ENCODE results near the gene DHRSX. TPM values are rescaled to one million over a fixed set of nuclear protein-coding genes. Genes with fewer than 3 reads are reported as not detected.

DHRSX gene
- total RNA-seq, 2 donors from 2014 or later = 36.5 to 45.4 TPM

- H3K36me3 ChIP-seq (ENCODE audit: control insufficient read depth, insufficient read depth, low read length) = peaks cover 14% of the 10 kb centered on the region
- no peaks in the 10 kb centered on the region for H3K9me3 ChIP-seq (ENCODE audit: control insufficient read depth, low read length)
- TF ChIP-seq CTCF (conservative IDR thresholded peaks at IDR 0.05) = no peak
- H3K4me1 ChIP-seq (ENCODE audit: control insufficient read depth, insufficient read depth, low read length) = no peaks in the 10 kb centered on the region
- 95 to 96% methylated on average over 16 to 17 of the region's 17 CpGs for WGBS, 2 experiments (ENCODE audit: insufficient coverage in 1 of 2, insufficient read length in 1 of 2)
- no peak overlapping the region for H3K9ac ChIP-seq (ENCODE audit: extremely low read depth, low read length, poor library complexity, severe bottlenecking)
- no peaks in the 10 kb centered on the region for H3K27me3 Mint-ChIP-seq (ENCODE audit: insufficient read depth)
- H3K27me3 ChIP-seq (ENCODE audit: control insufficient read depth, insufficient read depth, low read length, poor library complexity, severe bottlenecking) = no peaks in the 10 kb centered on the region
- no peak overlapping the region for H3K27ac ChIP-seq (ENCODE audit: low read depth, low read length)
- no peaks in the 10 kb centered on the region for H3K9me3 Mint-ChIP-seq
- H3K4me1 Mint-ChIP-seq = peaks cover 1% of the 10 kb centered on the region
- peak; percentile 47 for DNase-seq
- no peak overlapping the region for H3K27ac Mint-ChIP-seq
- H3K4me3 Mint-ChIP-seq = no peak overlapping the region
- H3K4me3 ChIP-seq (ENCODE audit: low read length) = no peak overlapping the region
- peaks cover 16% of the 10 kb centered on the region for H3K36me3 Mint-ChIP-seq (ENCODE audit: low read depth)
Measured at GRCh38 chrX:2264179-2265030, 236.4 kb downstream of the DHRSX start.

- WGBS, 2 experiments (ENCODE audit: insufficient coverage in 1 of 2, insufficient read length in 1 of 2) = 91 to 93% methylated on average over 3 to 10 of the region's 10 CpGs
- Histone ChIP-seq H3K4me1 (ENCODE audit: control insufficient read depth, insufficient read depth, low read length) (no peaks in the 10 kb centered on the region), H3K9me3 (ENCODE audit: control insufficient read depth, low read length) (no peaks in the 10 kb centered on the region), H3K27me3 (ENCODE audit: control insufficient read depth, insufficient read depth, low read length, poor library complexity, severe bottlenecking) (no peaks in the 10 kb centered on the region), H3K36me3 (ENCODE audit: control insufficient read depth, insufficient read depth, low read length) (peaks cover 14% of the 10 kb centered on the region), H3K4me3 (ENCODE audit: low read length) (no peak overlapping the region), H3K27ac (ENCODE audit: low read depth, low read length) (peak overlapping the region; percentile 24), H3K9ac (ENCODE audit: extremely low read depth, low read length, poor library complexity, severe bottlenecking) (no peak overlapping the region)
- Mint-ChIP-seq H3K9me3 (no peaks in the 10 kb centered on the region), H3K27me3 (ENCODE audit: insufficient read depth) (no peaks in the 10 kb centered on the region), H3K4me1 (peaks cover 1% of the 10 kb centered on the region), H3K36me3 (ENCODE audit: low read depth) (peaks cover 16% of the 10 kb centered on the region), H3K27ac (peak overlapping the region; percentile 9), H3K4me3 (no peak overlapping the region)
- no peak for DNase-seq
- TF ChIP-seq CTCF (conservative IDR thresholded peaks at IDR 0.05) = no peak
Measured at GRCh38 chrX:2263203-2263602, 237.6 kb downstream of the DHRSX start.

GRCh38 chrX:2262668-2263055 lies 238.1 kb downstream of the DHRSX start:
- Histone ChIP-seq H3K4me3 (ENCODE audit: low read length) (no peak overlapping the region), H3K4me1 (ENCODE audit: control insufficient read depth, insufficient read depth, low read length) (no peaks in the 10 kb centered on the region), H3K9me3 (ENCODE audit: control insufficient read depth, low read length) (no peaks in the 10 kb centered on the region), H3K27ac (ENCODE audit: low read depth, low read length) (peak overlapping the region; percentile 24), H3K36me3 (ENCODE audit: control insufficient read depth, insufficient read depth, low read length) (peaks cover 14% of the 10 kb centered on the region), H3K27me3 (ENCODE audit: control insufficient read depth, insufficient read depth, low read length, poor library complexity, severe bottlenecking) (no peaks in the 10 kb centered on the region), H3K9ac (ENCODE audit: extremely low read depth, low read length, poor library complexity, severe bottlenecking) (no peak overlapping the region)
- WGBS, 2 experiments (ENCODE audit: insufficient coverage in 1 of 2, insufficient read length in 1 of 2) = 64 to 67% methylated on average over 9 to 13 of the region's 13 CpGs
- H3K27me3 Mint-ChIP-seq (ENCODE audit: insufficient read depth) = no peaks in the 10 kb centered on the region
- H3K9me3 Mint-ChIP-seq = no peaks in the 10 kb centered on the region
- TF ChIP-seq CTCF (conservative IDR thresholded peaks at IDR 0.05) = peak; percentile 30
- no peak overlapping the region for H3K4me3 Mint-ChIP-seq
- H3K27ac Mint-ChIP-seq = no peak overlapping the region
- H3K36me3 Mint-ChIP-seq (ENCODE audit: low read depth) = peaks cover 16% of the 10 kb centered on the region
- DNase-seq = peak; percentile 83
- peaks cover 1% of the 10 kb centered on the region for H3K4me1 Mint-ChIP-seq

Data from endodermal cell (in vitro differentiated cells).